HEK293T (cell line): ENCODE data around the gene DMD.

Source experiments
- CTCF ChIA-PET: fragments of 350-600 bp; formaldehyde crosslinking; extraction: SDS; loops from one replicate; lab custom pipeline; 2021; ENCODE audit warnings: antibody characterized with exemption, inconsistent platforms; lab: Yijun Ruan, JAX
- POLR2A ChIA-PET: fragments of 350-600 bp; formaldehyde crosslinking; extraction: SDS; loops from one replicate; lab custom pipeline; 2020; ENCODE audit warnings: antibody characterized with exemption, inconsistent platforms; lab: Yijun Ruan, JAX
- DNase-seq: peaks from one replicate; pipeline ENCODE4 v3.0.0; 2012; ENCODE audit warnings: mixed read lengths; ENCODE audit errors: extremely low spot score
- ARNT ChIP-seq: fragments of 450-650 bp; IDR thresholded peaks from 2 replicates; pipeline ENCODE4 v1.6.1; 2017; ENCODE audit warnings: mild to moderate bottlenecking
- BHLHE40 ChIP-seq: fragments of 450-650 bp; IDR thresholded peaks from 2 replicates; pipeline ENCODE4 v1.6.1; 2016; ENCODE audit warnings: mild to moderate bottlenecking, moderate library complexity, borderline replicate concordance
- CTBP1 ChIP-seq: fragments of 450-650 bp; IDR thresholded peaks from 2 replicates; pipeline ENCODE4 v1.6.1; 2016; ENCODE audit warnings: borderline replicate concordance
- ELF4 ChIP-seq: fragments of 450-650 bp; IDR thresholded peaks from 2 replicates; pipeline ENCODE4 v1.6.1; 2017; ENCODE audit warnings: antibody characterized with exemption
- FOXA1 ChIP-seq: fragments of 450-650 bp; IDR thresholded peaks from 2 replicates; pipeline ENCODE4 v1.6.1; 2016; ENCODE audit warnings: mild to moderate bottlenecking
- FOXK2 ChIP-seq: fragments of 450-650 bp; IDR thresholded peaks from 2 replicates; pipeline ENCODE4 v1.6.1; 2016; ENCODE audit warnings: mild to moderate bottlenecking
- FOXM1 ChIP-seq: fragments of 450-650 bp; IDR thresholded peaks from 2 replicates; pipeline ENCODE4 v1.6.1; 2017; ENCODE audit warnings: mild to moderate bottlenecking, borderline replicate concordance
- HDGF ChIP-seq: fragments of 450-650 bp; IDR thresholded peaks from 2 replicates; pipeline ENCODE4 v1.6.1; 2017; ENCODE audit warnings: antibody characterized with exemption, borderline replicate concordance
- L3MBTL2 ChIP-seq: fragments of 450-650 bp; conservative IDR thresholded peaks from 2 replicates; pipeline ENCODE4 v1.6.1; 2016; ENCODE audit warnings: mild to moderate bottlenecking
- LEF1 ChIP-seq: fragments of 450-650 bp; IDR thresholded peaks from 2 replicates; pipeline ENCODE4 v1.6.1; 2017; ENCODE audit warnings: mild to moderate bottlenecking, borderline replicate concordance
- NFRKB ChIP-seq: fragments of 450-650 bp; IDR thresholded peaks from 2 replicates; pipeline ENCODE4 v1.6.1; 2016; ENCODE audit warnings: mild to moderate bottlenecking, moderate library complexity
- PKNOX1 ChIP-seq: fragments of 450-650 bp; IDR thresholded peaks from 2 replicates; pipeline ENCODE4 v1.6.1; 2016
- SP1 ChIP-seq: fragments of 450-650 bp; IDR thresholded peaks from 2 replicates; pipeline ENCODE4 v1.6.1; 2017
- SUZ12 ChIP-seq: fragments of 450-650 bp; IDR thresholded peaks from 2 replicates; pipeline ENCODE4 v1.6.1; 2016; ENCODE audit warnings: mild to moderate bottlenecking
- TARDBP ChIP-seq: fragments of 450-650 bp; IDR thresholded peaks from 2 replicates; pipeline ENCODE4 v1.6.1; 2016
- ZNF384 ChIP-seq: fragments of 450-650 bp; IDR thresholded peaks from 2 replicates; pipeline ENCODE4 v1.6.1; 2016

DMD gene

GRCh38 chrX:31319586-31319985 lies 1891.8 kb downstream of the DMD start:
- ChIA-PET CTCF (interaction anchor here (0.6 kb wide), 1 partner anchor 97 kb away, joined by 4 read pairs; no protein-coding TSS in a partner anchor), POLR2A (no interaction called here)
- TF ChIP-seq LEF1 = no peak
- no peak for TF ChIP-seq ARNT
- no peak for TF ChIP-seq SUZ12
- TF ChIP-seq FOXK2 = no peak
- TF ChIP-seq CTBP1 = no peak
- TF ChIP-seq ZNF384 = no peak
- no peak for TF ChIP-seq PKNOX1
- DNase-seq = no peak

- POLR2A ChIA-PET = no interaction called here
- no peak for TF ChIP-seq TARDBP
- TF ChIP-seq BHLHE40 = no peak
- TF ChIP-seq HDGF = no peak
- no peak for TF ChIP-seq PKNOX1
- TF ChIP-seq SUZ12 = no peak
- TF ChIP-seq ELF4 = no peak
- no peak for TF ChIP-seq ARNT
- TF ChIP-seq FOXA1 = no peak
- no peak for TF ChIP-seq CTBP1
- TF ChIP-seq FOXK2 = no peak
- no peak for TF ChIP-seq L3MBTL2
- no peak for DNase-seq
- CTCF ChIA-PET = interaction anchor here (0.6 kb wide), 1 partner anchor 96 kb away, joined by 4 read pairs; no protein-coding TSS in a partner anchor
Observed at GRCh38 chrX:31318866-31319265, 1892.5 kb downstream of the DMD start.

GRCh38 chrX:31316340-31316991 lies 1894.9 kb downstream of the DMD start:
- ChIA-PET CTCF (no interaction called here), POLR2A (interaction anchor here (0.6 kb wide), 1 partner anchor 62 kb away, joined by 3 read pairs; no protein-coding TSS in a partner anchor)
- TF ChIP-seq TARDBP = no peak
- no peak for TF ChIP-seq FOXM1
- TF ChIP-seq LEF1 = no peak
- TF ChIP-seq HDGF = no peak
- no peak for TF ChIP-seq BHLHE40
- no peak for TF ChIP-seq L3MBTL2
- no peak for TF ChIP-seq ZNF384
- TF ChIP-seq CTBP1 = no peak
- no peak for TF ChIP-seq ARNT
- no peak for TF ChIP-seq SP1
- TF ChIP-seq FOXK2 = no peak
- no peak for TF ChIP-seq NFRKB
- DNase-seq = no peak

GRCh38 chrX:31314921-31315320 lies 1896.4 kb downstream of the DMD start:
- no peak for TF ChIP-seq LEF1
- ChIA-PET POLR2A (no interaction called here), CTCF (no interaction called here)
- DNase-seq = no peak

- ChIA-PET CTCF (no interaction called here), POLR2A (no interaction called here)
Observed at GRCh38 chrX:31307952-31308351, 1903.4 kb downstream of the DMD start.

GRCh38 chrX:31302573-31303075 lies 1908.7 kb downstream of the DMD start:
- no peak for DNase-seq
- TF ChIP-seq PKNOX1 = no peak
- TF ChIP-seq BHLHE40 = no peak
- no peak for TF ChIP-seq HDGF
- TF ChIP-seq ZNF384 = no peak
- TF ChIP-seq TARDBP = no peak
- TF ChIP-seq ELF4 = no peak
- CTCF ChIA-PET = interaction anchor here (0.6 kb wide), 1 partner anchor 31 kb away, joined by 3 read pairs; no protein-coding TSS in a partner anchor
- POLR2A ChIA-PET = no interaction called here

More at GRCh38 chrX:31307952-31308351, 1903.4 kb downstream of the DMD start:
- TF ChIP-seq SUZ12 = no peak
- no peak for TF ChIP-seq SP1
- TF ChIP-seq LEF1 = no peak
- no peak for DNase-seq

- no peak for TF ChIP-seq SP1
- no peak for TF ChIP-seq PKNOX1
- TF ChIP-seq L3MBTL2 = no peak
- ChIA-PET CTCF (no interaction called here), POLR2A (no interaction called here)
- no peak for DNase-seq
Observed at GRCh38 chrX:31301941-31302340, 1909.4 kb downstream of the DMD start.
